SK-N-MC (cell line): ENCODE data around the gene TAS2R1.

ENCODE experiments used
- EZH2 ChIP-seq: fragments of 200-600 bp; sonication (generic); IDR thresholded peaks from one replicate; pipeline ENCODE4 v1.6.1; 2017; ENCODE audit warnings: antibody characterized with exemption
- POLR2AphosphoS5 ChIP-seq: IDR thresholded peaks from 2 replicates; pipeline ENCODE4 v1.6.1; 2012; ENCODE audit warnings: mild to moderate bottlenecking, low read depth, low read length, borderline replicate concordance

DNA sequence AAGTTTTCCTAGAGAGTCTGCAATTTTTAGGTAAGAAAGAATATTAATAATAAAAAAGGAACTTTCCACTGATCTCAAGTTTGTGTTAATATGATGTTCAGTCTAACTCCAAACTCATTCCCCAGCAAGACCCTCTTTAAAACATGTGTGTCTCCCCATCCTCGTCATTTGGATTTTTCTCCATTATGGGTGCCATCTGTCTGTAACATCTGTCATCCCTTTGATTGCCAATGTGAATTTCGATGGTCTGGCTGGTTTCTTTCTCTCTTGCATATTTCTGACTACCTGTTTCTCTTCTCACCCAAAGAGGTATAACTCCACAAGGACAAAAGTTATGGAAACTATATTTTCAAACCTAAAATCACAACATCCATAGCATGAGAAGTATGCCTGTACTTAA is 4.4 kb downstream of the TAS2R1 start:
- TF ChIP-seq POLR2AphosphoS5 = no peak
- TF ChIP-seq EZH2 = no peak
